ENCODE data around the gene COPS4.
"Not testable (repeated sequence)": the region's sequence is repeated elsewhere in the genome, so short reads cannot be mapped to it uniquely, and the experiment has no call there.

Gene COPS4

DNA sequence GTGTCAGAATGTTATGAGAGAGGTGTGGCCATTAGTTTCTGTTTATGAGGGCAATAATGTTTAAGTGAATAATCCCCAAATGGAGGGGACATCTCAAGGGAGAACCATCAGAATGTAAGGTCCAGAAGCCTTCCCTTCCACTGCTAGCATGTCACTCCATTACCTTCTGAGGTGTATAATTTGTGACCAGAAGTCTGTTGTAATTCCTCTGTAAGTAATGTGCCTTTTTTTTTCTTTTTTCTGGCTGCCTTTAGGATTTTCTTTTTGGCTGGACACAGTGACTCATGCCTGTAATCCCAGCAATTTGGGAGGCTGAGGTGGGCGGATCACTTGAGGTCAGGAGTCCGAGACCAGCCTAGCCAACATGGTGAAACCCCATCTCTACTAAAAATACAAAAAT lies 10.8 kb upstream of the COPS4 start:
- no peak for DNase-seq

DNA sequence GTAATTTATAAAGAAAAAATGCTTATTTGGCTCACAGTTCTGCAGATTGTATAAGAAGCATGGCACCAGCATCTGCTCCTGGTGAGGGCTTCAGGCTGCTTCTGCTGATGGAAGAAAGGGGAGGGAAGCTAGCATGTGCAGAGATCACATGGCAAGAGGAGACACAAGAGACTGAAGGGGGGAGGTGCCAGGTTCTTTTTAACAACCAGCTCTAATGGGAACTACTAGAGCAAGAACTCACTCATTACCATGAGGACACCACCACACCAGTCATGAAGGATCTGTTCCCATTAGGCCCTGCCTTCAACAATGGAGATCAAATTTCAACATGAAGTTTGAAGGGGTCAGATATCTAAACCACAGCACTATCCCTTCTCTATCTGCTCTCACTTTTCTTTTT lies 9.4 kb upstream of the COPS4 start:
- DNase-seq: no peak

DNA sequence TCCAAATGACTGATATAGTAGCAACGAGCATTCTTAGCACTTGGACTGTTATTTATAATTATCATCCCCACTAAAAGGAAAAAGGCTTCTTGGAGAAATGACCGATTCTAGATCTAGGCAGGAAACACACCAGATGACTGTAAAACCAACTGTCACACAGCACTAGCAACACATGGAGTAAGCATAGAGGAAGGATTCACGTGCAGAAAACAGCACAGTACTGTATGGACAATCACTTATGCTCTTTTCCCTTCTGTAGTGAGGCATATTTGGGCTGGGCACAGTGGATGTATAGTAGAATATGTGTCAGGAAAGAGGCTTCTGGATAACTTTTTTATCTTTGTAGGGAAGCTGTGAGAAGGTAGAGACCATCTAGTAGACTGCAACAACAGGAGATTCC lies 6.0 kb upstream of the COPS4 start:
- DNase-seq: no peak

- no peak for DNase-seq
Observed at GRCh38 chr4:83029688-83030087, 5.3 kb upstream of the COPS4 start.

- DNase-seq: no peak
Observed at GRCh38 chr4:83036991-83037665, 2.1 kb downstream of the COPS4 start.

GRCh38 chr4:83040269-83040668 lies 5.3 kb downstream of the COPS4 start:
- DNase-seq: no peak

DNA sequence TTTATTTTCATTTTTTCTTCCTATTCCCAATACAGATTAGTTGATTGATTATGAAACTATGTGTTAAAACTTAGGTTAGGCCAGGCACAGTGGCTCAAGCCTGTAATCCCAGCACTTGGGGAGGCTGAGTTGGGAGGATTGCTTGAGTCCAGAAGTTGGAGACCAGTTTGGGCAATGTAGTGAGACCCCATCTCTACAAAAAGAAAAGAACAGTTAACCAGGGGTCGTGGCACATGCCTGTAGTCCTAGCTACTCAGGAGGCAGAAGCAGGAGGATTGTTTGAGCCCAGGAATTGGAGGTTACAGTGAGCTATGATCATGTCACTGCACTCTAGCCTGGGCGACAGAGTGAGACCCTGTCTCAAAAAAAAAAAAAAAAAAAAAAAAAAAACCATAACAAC lies 8.2 kb downstream of the COPS4 start:
- not testable (repeated sequence) for DNase-seq

DNA sequence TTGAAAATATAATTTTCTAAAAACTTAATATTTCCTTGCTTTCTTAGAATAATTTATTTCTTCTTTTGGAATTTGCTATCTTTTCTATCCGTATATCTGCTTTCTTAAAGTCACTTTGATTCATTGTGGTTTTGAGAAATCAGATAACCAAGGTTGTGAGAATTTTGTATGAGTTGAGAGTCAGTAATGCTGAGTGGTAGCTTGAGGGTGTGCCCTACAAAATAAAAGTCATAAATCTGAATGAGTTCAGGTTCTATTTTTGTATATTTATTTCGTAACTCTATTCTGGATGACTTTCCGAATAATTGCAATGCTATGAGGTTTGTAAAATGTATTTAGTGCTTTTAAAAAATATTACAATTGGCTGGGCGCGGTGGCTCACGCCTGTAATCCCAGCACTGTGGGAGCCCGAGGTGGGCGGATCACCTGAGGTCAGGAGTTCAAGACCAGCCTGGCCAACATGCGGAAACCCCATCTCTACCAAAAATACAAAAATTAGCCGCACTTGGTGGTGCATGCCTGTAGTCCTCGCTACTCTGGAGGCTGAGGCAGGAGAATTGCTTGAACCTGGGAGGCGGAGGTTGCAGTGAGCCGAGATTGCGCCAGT lies 8.9 kb downstream of the COPS4 start:
- DNase-seq: peak in 2 of 3 donors; percentile 42 to 46

GRCh38 chr4:83046693-83047473 lies 11.9 kb downstream of the COPS4 start:
- DNase-seq: no peak

GRCh38 chr4:83048781-83049180 lies 13.8 kb downstream of the COPS4 start:
- DNase-seq: not testable (repeated sequence)

GRCh38 chr4:83054928-83055327 lies 19.9 kb downstream of the COPS4 start:
- DNase-seq: peak; percentile 25 to 48 (median 44)

DNA sequence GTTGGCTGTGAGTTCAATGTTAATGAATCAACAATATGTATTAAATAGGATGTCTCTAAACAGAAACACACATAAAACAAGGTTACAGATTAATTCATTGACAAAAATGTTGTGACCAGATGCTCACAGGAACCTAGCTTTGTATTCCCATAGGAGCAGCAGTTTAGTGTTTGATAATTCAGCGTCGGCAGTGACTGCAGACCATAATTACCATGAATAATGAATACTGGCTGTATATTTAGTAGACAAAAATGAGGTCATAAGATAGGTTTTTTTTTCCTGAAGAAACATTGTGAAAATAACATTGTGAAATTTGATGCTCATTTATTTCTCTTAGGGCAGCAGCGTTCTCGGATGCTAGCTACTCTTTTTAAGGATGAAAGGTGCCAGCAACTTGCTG lies 27.8 kb downstream of the COPS4 start:
- DNase-seq: no peak

GRCh38 chr4:83065266-83065665 lies 30.3 kb downstream of the COPS4 start:
- peak; percentile 15 to 42 (median 41) for DNase-seq

DNA sequence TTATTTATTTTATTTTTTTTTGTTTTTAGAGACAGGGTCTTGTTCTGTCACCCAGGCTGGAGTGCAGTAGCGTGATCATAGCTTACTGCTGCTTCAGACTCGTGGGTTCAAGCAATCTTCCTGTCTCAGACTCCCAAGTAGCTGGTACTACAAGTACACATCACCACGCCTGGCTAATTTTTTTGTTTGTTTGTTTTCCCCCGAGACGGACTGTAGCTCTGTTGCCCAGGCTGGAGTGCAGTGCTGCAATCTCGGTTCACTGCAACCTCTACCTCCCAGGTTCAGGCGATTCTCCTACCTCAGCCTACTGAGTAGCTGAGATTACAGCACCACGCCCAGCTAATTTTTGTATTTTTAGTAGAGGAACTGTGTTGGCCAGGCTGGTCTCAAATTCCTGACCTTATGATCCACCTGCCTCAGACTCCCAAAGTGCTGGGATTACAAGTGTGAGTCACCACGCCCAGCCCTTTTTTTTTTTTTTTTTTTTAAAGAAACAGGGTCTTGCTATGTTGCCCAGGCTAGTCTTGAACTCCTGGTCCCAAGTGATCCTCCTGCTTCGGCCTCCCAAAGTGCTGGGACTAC lies 32.2 kb downstream of the COPS4 start:
- DNase-seq: no peak

DNA sequence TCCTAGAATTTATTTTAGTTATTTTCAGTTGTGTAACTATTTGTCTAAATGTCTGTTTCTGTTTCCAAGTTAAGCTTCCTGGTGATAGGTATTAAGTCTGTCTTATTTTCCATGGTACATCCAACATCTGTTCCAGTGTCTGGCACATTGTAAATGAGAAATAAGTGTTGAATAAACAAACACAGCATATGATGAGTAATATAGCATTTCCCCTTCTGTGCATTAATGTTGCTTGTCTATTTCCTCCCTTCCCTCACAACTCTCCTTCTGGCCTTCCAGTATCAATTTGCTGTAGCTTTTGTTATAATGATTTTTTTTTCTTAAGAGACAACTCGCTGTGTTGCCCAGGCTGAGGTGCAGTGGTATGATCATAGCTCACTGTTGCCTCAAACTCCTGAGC lies 36.1 kb downstream of the COPS4 start:
- no peak for DNase-seq

GRCh38 chr4:83074086-83074704 lies 39.2 kb downstream of the COPS4 start:
- peak; percentile 84 to 91 (median 85) for DNase-seq

- DNase-seq: not testable (repeated sequence)
Observed at GRCh38 chr4:83074783-83075182, 39.8 kb downstream of the COPS4 start.

GRCh38 chr4:83075311-83076095 lies 40.5 kb downstream of the COPS4 start:
- peak; percentile 32 to 57 (median 52) for DNase-seq

DNA sequence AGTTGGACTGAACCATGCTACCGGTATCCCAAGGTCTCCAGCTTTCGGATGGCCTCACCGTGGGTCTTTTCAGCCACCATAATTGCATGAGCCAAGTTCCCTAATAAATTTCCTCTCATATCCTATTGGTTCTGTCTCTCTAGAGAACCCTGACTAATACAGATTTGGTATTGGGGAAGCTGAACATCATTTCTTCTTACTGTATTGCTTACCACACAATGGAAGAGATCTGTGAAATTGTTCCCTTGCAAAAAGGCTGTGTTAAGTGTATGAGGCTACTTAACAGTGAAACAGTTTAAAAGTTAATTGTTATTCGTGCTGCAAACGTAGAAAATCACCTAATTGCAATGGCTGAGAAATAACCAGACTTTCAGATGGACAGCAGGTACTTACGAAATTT lies 45.6 kb downstream of the COPS4 start:
- peak in 1 of 3 donors; percentile 26 for DNase-seq

DNA sequence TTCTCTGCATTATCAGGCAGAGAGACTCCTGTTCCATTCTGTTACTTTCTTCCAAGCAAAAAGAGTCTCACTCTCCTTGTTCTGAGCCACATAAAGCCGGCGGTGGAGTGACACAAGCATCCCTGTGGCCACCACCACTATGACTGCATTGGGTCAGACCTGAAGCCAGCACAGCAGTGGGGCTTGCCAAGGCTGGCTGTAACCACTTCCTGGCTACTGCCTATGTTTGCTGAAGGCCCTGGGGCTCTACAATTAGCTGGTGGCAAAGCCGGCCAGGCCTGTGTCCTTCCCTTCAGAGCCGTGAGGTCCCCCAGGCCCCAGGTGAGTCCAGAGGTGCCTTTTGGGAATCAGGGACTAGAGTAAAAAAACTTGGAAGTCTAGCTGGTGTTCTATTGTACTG lies 47.8 kb downstream of the COPS4 start:
- DNase-seq: peak in 1 of 3 donors; percentile 10

- peak; percentile 18 to 35 (median 22) for DNase-seq
Observed at GRCh38 chr4:83083925-83084475, 49.0 kb downstream of the COPS4 start.

GRCh38 chr4:83084956-83085355 lies 50.0 kb downstream of the COPS4 start:
- not testable (repeated sequence) for DNase-seq

All from suppressor macrophage treated with lipopolysaccharide for 1 hour (primary cell).